Measurements from ENCODE around the gene PCNX2. TPM values are rescaled to one million over a fixed set of nuclear protein-coding genes. Genes with fewer than 3 reads are reported as not detected.

Gene PCNX2
- total RNA-seq, 1 experiment from 2014 or later, result 50.8 TPM

DNA sequence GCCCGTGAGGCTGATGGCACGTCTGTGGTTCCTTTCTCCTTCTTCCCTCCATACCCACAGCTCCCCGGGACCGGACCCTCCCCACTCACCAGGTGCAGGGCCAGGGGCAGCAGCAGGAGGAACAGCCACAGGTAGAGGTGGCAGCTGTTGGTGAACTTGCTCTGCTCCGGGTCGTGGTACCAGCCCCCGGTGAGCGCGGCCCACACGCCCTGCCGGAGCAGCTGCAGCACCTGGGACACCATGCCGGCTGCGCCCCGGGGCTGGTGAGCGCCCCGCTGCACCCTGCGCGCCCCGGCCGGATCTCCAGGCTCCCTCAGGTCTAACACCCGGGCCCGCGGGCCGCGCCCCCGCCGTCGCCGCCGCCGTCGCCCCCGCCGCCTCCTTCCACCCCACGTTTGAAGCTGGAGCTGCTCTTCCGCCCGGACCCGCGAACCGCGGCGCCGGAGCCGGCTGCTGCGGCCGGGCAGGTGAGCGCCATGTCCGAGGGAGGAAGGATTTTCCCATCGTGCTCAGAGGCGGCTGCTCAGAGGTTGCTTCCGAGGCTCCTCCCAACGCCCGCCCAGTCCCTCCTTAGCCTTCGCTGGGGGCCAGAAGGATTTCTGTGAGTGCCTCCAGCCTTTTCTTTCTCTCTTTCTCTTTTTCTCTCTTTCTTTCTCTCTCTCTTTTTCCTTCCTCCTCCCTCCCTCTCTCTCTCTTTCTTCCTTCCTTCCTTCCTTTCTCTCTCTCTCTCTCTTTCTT, at the start of gene PCNX2 (continued):
- TF ChIP-seq, protein P1, sequence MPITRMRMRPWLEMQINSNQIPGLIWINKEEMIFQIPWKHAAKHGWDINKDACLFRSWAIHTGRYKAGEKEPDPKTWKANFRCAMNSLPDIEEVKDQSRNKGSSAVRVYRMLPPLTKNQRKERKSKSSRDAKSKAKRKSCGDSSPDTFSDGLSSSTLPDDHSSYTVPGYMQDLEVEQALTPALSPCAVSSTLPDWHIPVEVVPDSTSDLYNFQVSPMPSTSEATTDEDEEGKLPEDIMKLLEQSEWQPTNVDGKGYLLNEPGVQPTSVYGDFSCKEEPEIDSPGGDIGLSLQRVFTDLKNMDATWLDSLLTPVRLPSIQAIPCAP (CRISPR knock-in tag; IDR thresholded peaks at IDR 0.05), result no peak
- TF ChIP-seq, protein P2, sequence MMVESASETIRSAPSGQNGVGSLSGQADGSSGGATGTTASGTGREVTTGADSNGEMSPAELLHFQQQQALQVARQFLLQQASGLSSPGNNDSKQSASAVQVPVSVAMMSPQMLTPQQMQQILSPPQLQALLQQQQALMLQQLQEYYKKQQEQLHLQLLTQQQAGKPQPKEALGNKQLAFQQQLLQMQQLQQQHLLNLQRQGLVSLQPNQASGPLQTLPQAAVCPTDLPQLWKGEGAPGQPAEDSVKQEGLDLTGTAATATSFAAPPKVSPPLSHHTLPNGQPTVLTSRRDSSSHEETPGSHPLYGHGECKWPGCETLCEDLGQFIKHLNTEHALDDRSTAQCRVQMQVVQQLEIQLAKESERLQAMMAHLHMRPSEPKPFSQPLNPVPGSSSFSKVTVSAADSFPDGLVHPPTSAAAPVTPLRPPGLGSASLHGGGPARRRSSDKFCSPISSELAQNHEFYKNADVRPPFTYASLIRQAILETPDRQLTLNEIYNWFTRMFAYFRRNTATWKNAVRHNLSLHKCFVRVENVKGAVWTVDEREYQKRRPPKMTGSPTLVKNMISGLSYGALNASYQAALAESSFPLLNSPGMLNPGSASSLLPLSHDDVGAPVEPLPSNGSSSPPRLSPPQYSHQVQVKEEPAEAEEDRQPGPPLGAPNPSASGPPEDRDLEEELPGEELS (CRISPR knock-in tag; IDR thresholded peaks at IDR 0.05), result peak; percentile 48; the same call in 1 of the 2 replicates

DNA sequence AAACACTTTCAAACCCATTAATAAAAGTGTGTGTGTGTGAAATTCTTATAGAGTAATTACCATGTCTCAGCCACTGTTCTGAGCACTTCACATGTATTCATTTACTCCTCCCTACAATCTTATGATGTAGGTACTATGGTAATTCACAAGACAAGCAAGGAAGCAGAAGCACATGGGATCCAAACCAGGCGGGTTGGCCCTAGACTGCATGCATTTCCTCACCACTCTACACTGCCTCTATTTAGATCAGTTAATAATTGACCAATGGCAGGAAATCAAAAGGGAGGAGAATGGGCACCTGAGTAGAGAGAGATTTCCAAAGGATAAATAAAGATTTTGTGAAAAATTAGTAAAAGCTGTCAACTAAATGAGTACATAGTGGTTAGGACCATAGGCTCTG, 47.7 kb upstream of the PCNX2 start:
- no peak for TF ChIP-seq ETV6 (CRISPR knock-in tag; IDR thresholded peaks at IDR 0.05)
- TF ChIP-seq MYBL2 (CRISPR knock-in tag; IDR thresholded peaks at IDR 0.05), result no peak
- TF ChIP-seq, protein P3, sequence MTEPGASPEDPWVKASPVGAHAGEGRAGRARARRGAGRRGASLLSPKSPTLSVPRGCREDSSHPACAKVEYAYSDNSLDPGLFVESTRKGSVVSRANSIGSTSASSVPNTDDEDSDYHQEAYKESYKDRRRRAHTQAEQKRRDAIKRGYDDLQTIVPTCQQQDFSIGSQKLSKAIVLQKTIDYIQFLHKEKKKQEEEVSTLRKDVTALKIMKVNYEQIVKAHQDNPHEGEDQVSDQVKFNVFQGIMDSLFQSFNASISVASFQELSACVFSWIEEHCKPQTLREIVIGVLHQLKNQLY (CRISPR knock-in tag; IDR thresholded peaks at IDR 0.05), result no peak
- no peak for TF ChIP-seq GABPB1 (CRISPR knock-in tag; IDR thresholded peaks at IDR 0.05)
- no peak for TF ChIP-seq NFYB (CRISPR knock-in tag; conservative IDR thresholded peaks at IDR 0.05; ENCODE audit: low read depth)
- TF ChIP-seq, protein P4, sequence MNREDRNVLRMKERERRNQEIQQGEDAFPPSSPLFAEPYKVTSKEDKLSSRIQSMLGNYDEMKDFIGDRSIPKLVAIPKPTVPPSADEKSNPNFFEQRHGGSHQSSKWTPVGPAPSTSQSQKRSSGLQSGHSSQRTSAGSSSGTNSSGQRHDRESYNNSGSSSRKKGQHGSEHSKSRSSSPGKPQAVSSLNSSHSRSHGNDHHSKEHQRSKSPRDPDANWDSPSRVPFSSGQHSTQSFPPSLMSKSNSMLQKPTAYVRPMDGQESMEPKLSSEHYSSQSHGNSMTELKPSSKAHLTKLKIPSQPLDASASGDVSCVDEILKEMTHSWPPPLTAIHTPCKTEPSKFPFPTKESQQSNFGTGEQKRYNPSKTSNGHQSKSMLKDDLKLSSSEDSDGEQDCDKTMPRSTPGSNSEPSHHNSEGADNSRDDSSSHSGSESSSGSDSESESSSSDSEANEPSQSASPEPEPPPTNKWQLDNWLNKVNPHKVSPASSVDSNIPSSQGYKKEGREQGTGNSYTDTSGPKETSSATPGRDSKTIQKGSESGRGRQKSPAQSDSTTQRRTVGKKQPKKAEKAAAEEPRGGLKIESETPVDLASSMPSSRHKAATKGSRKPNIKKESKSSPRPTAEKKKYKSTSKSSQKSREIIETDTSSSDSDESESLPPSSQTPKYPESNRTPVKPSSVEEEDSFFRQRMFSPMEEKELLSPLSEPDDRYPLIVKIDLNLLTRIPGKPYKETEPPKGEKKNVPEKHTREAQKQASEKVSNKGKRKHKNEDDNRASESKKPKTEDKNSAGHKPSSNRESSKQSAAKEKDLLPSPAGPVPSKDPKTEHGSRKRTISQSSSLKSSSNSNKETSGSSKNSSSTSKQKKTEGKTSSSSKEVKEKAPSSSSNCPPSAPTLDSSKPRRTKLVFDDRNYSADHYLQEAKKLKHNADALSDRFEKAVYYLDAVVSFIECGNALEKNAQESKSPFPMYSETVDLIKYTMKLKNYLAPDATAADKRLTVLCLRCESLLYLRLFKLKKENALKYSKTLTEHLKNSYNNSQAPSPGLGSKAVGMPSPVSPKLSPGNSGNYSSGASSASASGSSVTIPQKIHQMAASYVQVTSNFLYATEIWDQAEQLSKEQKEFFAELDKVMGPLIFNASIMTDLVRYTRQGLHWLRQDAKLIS (CRISPR knock-in tag; IDR thresholded peaks at IDR 0.05; ENCODE audit: borderline replicate concordance), result no peak
- TF ChIP-seq, protein P5, sequence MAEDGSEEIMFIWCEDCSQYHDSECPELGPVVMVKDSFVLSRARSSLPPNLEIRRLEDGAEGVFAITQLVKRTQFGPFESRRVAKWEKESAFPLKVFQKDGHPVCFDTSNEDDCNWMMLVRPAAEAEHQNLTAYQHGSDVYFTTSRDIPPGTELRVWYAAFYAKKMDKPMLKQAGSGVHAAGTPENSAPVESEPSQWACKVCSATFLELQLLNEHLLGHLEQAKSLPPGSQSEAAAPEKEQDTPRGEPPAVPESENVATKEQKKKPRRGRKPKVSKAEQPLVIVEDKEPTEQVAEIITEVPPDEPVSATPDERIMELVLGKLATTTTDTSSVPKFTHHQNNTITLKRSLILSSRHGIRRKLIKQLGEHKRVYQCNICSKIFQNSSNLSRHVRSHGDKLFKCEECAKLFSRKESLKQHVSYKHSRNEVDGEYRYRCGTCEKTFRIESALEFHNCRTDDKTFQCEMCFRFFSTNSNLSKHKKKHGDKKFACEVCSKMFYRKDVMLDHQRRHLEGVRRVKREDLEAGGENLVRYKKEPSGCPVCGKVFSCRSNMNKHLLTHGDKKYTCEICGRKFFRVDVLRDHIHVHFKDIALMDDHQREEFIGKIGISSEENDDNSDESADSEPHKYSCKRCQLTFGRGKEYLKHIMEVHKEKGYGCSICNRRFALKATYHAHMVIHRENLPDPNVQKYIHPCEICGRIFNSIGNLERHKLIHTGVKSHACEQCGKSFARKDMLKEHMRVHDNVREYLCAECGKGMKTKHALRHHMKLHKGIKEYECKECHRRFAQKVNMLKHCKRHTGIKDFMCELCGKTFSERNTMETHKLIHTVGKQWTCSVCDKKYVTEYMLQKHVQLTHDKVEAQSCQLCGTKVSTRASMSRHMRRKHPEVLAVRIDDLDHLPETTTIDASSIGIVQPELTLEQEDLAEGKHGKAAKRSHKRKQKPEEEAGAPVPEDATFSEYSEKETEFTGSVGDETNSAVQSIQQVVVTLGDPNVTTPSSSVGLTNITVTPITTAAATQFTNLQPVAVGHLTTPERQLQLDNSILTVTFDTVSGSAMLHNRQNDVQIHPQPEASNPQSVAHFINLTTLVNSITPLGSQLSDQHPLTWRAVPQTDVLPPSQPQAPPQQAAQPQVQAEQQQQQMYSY (CRISPR knock-in tag; IDR thresholded peaks at IDR 0.05), result no peak
- TF ChIP-seq, protein P6, sequence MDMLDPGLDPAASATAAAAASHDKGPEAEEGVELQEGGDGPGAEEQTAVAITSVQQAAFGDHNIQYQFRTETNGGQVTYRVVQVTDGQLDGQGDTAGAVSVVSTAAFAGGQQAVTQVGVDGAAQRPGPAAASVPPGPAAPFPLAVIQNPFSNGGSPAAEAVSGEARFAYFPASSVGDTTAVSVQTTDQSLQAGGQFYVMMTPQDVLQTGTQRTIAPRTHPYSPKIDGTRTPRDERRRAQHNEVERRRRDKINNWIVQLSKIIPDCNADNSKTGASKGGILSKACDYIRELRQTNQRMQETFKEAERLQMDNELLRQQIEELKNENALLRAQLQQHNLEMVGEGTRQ (CRISPR knock-in tag; IDR thresholded peaks at IDR 0.05), result no peak
- TF ChIP-seq ZNF138 (CRISPR knock-in tag; conservative IDR thresholded peaks at IDR 0.05), result no peak
- no peak for TF ChIP-seq ZNF423 (CRISPR knock-in tag; IDR thresholded peaks at IDR 0.05)
- no peak for TF ChIP-seq TP53 (CRISPR knock-in tag; IDR thresholded peaks at IDR 0.05)
- no peak for TF ChIP-seq ZNF396 (CRISPR knock-in tag; IDR thresholded peaks at IDR 0.05; ENCODE audit: borderline replicate concordance)
- TF ChIP-seq TEAD1 (CRISPR knock-in tag; IDR thresholded peaks at IDR 0.05), result no peak
- TF ChIP-seq, protein P7, sequence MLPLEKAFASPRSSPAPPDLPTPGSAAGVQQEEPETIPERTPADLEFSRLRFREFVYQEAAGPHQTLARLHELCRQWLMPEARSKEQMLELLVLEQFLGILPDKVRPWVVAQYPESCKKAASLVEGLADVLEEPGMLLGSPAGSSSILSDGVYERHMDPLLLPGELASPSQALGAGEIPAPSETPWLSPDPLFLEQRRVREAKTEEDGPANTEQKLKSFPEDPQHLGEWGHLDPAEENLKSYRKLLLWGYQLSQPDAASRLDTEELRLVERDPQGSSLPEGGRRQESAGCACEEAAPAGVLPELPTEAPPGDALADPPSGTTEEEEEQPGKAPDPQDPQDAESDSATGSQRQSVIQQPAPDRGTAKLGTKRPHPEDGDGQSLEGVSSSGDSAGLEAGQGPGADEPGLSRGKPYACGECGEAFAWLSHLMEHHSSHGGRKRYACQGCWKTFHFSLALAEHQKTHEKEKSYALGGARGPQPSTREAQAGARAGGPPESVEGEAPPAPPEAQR (CRISPR knock-in tag; IDR thresholded peaks at IDR 0.05), result no peak
- no peak overlapping the region for H3K4me3 Mint-ChIP-seq
- ATAC-seq (no peak), DNase-seq (ENCODE audit: low spot score) (no peak)
- H3K4me1 Mint-ChIP-seq, result peaks cover 22% of the 10 kb centered on the region
- ChIA-PET CTCF (no interaction called here), POLR2A (no interaction called here)
- peaks cover 25% of the 10 kb centered on the region for H3K9me3 Mint-ChIP-seq
- peaks cover 36% of the 10 kb centered on the region for H3K36me3 Mint-ChIP-seq
- H3K27ac Mint-ChIP-seq, result no peak overlapping the region
- H3K27me3 Mint-ChIP-seq (ENCODE audit: low read depth), result no peaks in the 10 kb centered on the region

Data from WTC11 (cell line).